NCI-H2029 treated with DMSO at 0.1 percent for 48 hours (cell line): ENCODE data around the gene MINDY4.

Source experiments
- DNase-seq: peaks from one replicate; lab custom pipeline; 2025; lab: John Stamatoyannopoulos, UW

Gene MINDY4

GRCh38 chr7:30915005-30915601, 143.9 kb downstream of the MINDY4 start:
- DNase-seq, result no peak

GRCh38 chr7:30915751-30916150, 144.5 kb downstream of the MINDY4 start:
- DNase-seq, result no peak

DNA sequence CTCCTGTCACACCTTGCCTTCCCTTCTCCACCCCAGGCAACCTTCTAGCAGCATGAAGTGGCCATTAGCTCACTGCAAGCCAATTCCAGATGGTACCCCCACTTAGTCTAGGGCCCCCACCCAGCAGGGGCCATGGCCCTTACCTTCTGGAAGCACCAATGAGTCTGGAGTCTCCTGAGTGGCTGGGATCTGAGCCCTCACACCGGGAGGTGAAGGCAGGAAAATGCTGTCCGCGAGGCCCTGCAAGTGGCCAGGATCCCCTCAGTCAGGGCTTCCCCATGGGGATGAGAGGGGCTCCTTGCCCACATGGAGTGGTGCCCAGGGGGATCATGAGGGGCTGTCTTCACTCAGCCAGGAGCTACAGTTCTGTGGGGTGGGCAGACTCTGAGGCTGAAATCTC, 145.0 kb downstream of the MINDY4 start:
- DNase-seq, result no peak

GRCh38 chr7:30916767-30917166, 145.6 kb downstream of the MINDY4 start:
- no peak for DNase-seq

DNA sequence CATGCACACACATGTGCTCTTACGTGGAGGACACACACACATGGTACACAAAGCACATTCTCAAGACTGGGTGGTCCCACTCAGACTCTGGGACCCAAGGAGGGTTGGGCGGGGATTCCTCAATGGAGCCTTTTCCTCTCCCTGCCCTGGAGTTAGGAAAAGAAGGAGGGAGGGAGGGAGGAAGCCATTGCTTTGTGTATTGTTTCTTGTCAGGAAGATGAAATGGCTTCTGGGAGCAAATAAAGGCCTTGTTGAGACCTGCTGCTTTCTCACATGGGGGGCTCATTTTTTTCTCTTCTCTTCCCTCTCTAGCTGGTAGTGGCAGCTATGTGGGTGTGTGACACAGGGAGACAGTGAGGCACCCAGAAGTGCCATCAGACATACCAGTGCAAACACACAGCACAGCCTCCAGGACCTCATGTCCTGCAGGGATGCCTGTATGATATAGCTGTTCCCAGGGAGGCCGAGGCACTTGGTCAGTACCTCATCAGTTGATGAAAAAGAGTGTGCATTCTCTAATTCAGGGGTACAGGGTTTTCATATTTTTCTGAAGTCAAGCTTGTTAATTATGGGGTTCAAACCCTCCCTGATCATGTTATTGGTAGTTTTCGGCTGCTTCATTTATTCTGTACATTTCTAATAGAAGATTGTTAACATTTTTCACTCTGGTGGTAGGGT, 146.1 kb downstream of the MINDY4 start:
- no peak for DNase-seq

DNA sequence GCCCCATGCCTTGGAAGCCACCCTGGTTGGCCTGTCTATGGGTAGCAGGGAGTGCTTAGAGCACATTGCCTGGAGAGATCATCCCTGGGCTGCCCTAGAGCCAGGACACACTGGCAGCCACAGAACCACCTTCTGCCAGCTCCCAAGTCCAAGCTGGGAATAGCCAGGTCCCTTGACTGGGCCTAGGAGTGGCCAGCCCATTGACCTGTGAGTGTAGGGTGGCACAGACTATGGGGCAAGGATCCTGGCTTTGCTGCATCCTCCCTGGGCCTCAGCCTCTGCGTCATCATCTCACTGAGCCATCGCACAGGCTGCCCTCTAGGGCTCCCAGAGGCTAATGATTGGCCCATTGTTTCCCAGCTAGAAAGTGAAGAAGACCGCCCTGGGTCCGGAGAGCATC, 147.5 kb downstream of the MINDY4 start:
- no peak for DNase-seq

DNA sequence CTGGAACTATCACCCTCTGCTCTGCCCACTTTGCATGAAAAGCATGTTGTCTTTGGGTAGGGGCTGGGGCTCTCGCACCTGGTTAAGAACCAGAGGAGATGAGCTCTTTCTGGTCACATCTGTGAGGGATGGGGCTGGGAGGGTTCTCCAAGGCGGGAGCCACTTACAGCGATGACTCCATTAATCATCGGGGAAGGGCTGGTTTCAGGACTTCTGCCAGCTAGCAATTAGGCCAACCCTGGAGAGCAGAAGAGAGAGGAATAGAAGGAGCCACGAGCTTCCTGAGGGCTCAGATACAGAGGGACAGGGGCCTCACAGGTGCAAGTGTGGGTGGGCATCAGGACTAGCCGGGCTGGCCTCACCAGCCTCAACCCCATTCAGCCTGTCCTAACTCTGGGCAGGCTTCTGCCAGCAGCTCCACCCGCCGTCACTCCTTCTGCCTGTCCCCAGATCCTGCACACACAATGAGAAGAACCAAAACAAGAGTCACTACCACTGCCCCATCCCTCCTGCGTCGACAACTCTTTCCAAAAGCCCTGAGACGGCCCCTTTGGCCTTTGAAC, 148.9 kb downstream of the MINDY4 start:
- DNase-seq, result no peak

DNA sequence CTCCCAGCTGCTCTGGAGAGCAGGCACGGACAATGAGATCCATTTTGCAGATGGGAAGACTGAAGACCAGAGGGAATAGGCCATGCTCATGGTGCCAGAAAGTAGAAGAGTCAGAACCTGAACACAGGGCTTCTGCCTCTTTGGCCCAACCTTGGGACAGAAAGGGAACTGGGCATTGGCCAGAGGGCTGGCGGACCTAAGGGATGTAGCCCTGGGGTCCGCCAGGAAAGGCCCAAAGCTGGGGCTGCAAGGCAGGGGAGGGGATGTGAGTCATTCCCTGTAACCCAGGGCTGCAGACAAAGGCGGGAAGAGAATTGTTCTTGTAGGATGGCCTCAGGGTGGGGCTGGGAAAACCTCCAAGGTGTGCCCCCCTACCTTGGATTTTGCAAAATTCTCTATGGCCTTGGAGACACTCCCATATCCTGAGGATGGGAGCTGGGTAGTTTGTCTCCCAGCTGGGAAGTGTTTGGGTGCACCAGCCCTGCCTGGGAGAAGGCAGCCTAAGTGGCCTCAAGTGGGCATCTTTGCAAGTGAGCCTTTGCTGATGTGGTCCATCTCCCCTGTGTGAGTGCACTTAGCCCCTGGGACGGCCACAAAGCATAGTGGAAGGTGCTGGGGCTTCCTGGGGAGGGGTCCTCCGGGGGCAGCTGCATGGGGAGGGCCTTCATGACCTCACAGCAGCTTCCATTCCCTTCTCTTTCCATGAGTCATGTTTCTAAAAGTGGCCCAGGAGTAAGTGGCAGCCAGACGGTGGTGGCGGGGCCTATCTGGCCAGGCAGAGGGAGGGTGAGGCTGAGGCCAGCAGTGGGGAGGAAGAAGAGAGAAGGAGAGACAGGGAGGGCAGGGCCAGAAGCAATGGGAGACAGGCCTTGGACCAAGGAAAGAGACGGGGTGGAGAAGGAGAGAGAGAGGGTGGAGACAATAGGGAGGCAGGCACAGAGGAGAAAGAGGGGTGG, 149.6 kb downstream of the MINDY4 start:
- DNase-seq, result no peak

GRCh38 chr7:30921540-30922401, 150.6 kb downstream of the MINDY4 start:
- no peak for DNase-seq

DNA sequence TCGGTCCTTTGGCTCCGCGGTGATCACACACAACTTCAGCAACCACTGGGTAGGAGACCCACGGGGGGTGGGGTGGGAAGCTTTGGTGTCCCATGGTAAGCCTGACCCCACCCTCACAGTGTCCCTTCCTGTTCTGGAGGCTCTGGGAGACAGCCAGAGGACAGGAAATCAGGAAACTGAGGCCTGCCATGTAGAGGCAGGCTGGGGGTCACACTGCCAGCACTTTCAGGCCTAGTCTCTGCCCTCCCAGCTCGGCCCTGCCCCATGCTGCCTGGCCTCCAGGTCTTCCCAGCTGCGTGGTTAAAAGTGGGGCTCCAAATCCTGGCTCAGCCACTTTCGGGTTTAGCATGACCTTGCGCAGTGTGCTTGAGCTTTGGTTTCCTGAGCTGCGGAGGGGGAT, 151.4 kb downstream of the MINDY4 start:
- no peak for DNase-seq

DNA sequence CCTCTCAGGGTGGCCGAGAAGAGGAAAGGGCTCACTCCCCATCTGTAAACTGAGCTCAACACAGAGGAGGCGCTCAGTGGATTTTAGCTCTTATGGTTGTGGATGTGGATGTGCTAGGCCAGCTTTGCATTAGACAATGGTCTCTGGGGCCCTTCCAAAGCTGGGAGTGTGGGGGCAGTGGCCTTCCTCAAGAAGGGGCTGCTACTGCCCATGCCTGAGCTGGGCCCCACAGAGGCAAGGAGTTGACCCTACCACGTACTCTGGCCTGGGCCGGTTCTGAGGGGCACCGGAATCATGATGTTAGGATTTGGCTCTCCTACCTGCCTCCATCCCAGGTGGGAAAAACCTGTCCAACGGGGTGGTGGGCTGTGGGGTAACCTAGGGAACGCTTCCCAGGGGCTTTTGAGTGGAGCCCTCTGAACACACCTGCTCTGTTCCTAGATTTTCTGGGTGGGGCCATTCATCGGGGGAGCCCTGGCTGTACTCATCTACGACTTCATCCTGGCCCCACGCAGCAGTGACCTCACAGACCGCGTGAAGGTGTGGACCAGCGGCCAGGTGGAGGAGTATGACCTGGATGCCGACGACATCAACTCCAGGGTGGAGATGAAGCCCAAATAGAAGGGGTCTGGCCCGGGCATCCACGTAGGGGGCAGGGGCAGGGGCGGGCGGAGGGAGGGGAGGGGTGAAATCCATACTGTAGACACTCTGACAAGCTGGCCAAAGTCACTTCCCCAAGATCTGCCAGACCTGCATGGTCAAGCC, 152.0 kb downstream of the MINDY4 start:
- DNase-seq, result no peak

- no peak for DNase-seq
Measured at GRCh38 chr7:30923774-30924413, 152.7 kb downstream of the MINDY4 start.

DNA sequence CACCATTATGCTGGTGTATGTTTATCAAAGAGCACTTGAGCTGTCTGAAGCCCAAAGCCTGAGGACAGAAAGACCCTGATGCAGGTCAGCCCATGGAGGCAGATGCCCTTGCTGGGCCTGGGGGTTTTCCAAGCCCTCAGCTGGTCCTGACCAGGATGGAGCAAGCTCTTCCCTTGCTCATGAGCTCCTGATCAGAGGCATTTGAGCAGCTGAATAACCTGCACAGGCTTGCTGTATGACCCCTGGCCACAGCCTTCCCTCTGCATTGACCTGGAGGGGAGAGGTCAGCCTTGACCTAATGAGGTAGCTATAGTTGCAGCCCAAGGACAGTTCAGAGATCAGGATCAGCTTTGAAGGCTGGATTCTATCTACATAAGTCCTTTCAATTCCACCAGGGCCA, 153.4 kb downstream of the MINDY4 start:
- DNase-seq, result no peak

DNA sequence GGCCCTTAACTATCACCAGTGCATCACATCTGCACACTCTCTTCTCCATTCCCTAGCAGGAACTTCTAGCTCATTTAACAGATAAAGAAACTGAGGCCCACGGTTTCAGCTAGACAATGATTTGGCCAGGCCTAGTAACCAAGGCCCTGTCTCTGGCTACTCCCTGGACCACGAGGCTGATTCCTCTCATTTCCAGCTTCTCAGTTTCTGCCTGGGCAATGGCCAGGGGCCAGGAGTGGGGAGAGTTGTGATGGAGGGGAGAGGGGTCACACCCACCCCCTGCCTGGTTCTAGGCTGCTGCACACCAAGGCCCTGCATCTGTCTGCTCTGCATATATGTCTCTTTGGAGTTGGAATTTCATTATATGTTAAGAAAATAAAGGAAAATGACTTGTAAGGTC, 153.9 kb downstream of the MINDY4 start:
- no peak for DNase-seq

GRCh38 chr7:30925913-30926312, 154.7 kb downstream of the MINDY4 start:
- no peak for DNase-seq

- DNase-seq, result no peak
Measured at GRCh38 chr7:30926313-30926712, 155.1 kb downstream of the MINDY4 start.

- DNase-seq, result no peak
Measured at GRCh38 chr7:30927040-30927439, 155.8 kb downstream of the MINDY4 start.

- no peak for DNase-seq
Measured at GRCh38 chr7:30927559-30927958, 156.3 kb downstream of the MINDY4 start.

DNA sequence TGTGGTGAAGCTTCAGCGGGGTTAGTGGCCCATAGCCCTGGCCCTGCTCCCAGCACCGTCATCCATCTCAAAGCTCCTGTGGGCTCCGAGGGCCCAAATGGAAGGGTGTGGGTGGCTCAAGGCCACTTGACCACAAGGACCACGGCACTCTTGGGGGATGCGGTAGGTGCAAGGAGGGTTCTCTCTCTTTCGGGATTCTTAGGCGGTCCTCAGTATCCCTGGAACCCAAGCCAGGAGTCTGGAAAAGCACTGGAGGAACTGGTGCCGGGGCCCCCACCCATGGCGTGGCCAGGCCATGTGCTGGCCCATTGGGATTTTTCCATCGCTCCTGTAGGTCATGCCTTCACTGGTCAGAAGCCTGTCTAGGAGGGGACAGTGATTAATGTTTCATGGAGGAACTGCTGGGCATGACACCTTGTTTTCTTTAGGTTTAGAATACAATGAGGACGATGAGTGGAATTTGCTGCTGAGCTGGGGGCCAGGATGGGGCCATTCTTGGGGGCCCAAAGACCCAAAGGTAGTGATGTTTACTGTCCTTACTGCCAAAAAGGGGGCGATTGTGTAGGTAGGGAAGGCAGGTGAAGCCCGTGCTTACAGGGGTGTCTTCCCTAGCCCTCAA, 157.1 kb downstream of the MINDY4 start:
- DNase-seq, result no peak

DNA sequence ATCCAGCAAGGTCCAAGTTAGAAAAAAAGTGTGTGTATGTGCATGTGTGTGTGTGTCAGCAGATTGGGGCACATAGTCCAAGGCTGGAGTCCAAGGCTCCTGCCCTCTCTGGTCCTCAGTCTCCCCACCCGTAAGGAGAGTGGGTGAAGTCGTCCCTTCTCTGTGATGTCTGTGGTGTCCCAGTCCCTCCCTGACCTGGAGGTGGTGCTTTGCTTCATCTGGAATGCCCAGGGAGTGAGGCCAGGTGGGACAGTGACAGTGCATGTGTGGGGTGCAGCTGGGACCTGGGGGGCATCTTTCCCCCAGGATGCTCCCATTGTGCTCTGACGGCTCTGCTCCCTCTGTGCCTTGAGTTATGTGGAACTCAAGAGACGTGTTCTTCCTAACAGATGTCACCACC, 158.5 kb downstream of the MINDY4 start:
- no peak for DNase-seq
